ENCODE measurements around the gene TRIOBP. TPM values are rescaled to one million over a fixed set of nuclear protein-coding genes. Genes with fewer than 3 reads are reported as not detected.
"Not testable (repeated sequence)": the region's sequence is repeated elsewhere in the genome, so short reads cannot be mapped to it uniquely, and the experiment has no call there.

The TRIOBP gene
- total and polyA plus RNA-seq, 12 donors, result 34.7 to 115 (median 82.4) TPM

DNA sequence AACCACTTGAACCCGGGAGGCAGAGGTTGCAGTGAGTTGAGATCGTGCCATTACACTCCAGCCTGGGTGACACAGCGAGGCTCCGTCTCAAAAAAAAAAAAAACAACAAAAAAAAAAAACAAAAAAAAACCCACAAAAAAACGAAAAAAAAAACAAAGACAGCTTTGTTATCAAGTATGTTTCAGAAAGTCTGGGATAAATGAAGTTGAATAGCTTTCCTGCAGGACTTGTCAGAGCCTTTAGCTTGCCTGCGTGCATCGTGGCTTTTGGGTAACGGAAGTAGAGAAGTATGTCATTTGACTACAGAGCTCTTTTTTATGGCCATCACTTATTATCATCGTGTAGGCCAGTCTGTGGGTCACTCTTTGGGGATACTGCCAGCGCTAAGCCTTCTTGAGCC is 14.6 kb downstream of the TRIOBP start:
- 88% methylated on average over 10 of the region's 10 CpGs for WGBS, 2 donors
- Histone ChIP-seq H3K27ac (no peak overlapping the region), H3K4me3 (no peak overlapping the region), H3K36me3 (no peaks in the 10 kb centered on the region), H3K9me3 (no peaks in the 10 kb centered on the region), H3K27me3 (no peaks in the 10 kb centered on the region), H3K4me1 (peaks cover 0 to 12% (median 9%) of the 10 kb centered on the region in 9 donors)
- no peak for ATAC-seq
- TF ChIP-seq, protein P1, sequence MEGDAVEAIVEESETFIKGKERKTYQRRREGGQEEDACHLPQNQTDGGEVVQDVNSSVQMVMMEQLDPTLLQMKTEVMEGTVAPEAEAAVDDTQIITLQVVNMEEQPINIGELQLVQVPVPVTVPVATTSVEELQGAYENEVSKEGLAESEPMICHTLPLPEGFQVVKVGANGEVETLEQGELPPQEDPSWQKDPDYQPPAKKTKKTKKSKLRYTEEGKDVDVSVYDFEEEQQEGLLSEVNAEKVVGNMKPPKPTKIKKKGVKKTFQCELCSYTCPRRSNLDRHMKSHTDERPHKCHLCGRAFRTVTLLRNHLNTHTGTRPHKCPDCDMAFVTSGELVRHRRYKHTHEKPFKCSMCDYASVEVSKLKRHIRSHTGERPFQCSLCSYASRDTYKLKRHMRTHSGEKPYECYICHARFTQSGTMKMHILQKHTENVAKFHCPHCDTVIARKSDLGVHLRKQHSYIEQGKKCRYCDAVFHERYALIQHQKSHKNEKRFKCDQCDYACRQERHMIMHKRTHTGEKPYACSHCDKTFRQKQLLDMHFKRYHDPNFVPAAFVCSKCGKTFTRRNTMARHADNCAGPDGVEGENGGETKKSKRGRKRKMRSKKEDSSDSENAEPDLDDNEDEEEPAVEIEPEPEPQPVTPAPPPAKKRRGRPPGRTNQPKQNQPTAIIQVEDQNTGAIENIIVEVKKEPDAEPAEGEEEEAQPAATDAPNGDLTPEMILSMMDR (IDR thresholded peaks at IDR 0.05), result no peak
- intact Hi-C loops (cut with DNase I), result no loop called here
- no peak for DNase-seq

DNA sequence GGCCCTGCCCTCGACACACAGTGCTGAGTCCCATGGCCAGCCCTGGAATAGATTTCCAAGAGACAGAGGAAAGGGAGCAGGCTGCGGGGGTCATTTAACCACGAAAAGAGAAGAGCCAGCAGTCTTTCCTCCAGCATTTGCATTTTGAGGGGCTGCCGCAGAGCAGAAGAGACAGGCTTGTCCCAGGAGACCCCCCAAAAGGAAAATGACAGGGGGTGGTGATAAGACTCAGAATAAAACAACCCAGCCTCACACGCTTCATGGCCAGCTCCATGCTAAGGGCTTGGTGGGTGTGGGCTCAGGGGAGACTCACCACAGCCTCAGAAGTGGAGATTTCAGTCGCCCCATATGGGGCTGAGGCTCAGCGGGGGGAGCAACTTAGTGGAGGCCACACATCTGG is 16.9 kb downstream of the TRIOBP start:
- 89 to 92% methylated on average over 7 of the region's 7 CpGs for WGBS, 2 donors
- DNase-seq (no peak), ATAC-seq (no peak)
- Histone ChIP-seq H3K9me3 (no peaks in the 10 kb centered on the region), H3K36me3 (no peaks in the 10 kb centered on the region), H3K27ac (no peak overlapping the region), H3K4me3 (no peak overlapping the region), H3K27me3 (no peaks in the 10 kb centered on the region), H3K4me1 (peaks cover 0 to 5% (median 3%) of the 10 kb centered on the region in 9 donors)
- intact Hi-C loops (cut with DNase I), result no loop called here
- TF ChIP-seq, protein P1 (IDR thresholded peaks at IDR 0.05), result no peak

DNA sequence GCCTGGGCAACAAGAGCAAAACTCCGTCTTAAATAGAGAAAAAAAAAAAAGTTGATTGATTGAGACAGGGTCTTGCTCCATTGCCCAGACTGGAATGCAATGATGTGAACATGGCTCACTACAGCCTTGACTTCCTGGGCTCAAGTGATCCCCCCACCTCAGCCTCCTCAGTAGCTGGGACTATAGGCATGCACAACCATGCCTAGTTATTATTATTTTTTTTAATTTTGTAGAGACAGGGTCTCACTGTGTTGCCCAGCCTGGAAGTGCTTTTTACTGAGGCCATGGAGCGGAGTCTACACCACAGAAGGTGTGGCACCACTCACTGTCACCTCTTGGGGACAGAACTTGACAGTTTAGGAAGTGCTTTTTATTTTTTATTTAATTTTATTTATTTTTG is 17.8 kb downstream of the TRIOBP start:
- Histone ChIP-seq H3K27ac (no peak overlapping the region), H3K4me1 (no peaks in the 10 kb centered on the region), H3K36me3 (no peaks in the 10 kb centered on the region), H3K4me3 (no peak overlapping the region), H3K9me3 (no peaks in the 10 kb centered on the region), H3K27me3 (no peaks in the 10 kb centered on the region)
- DNase-seq (no peak), ATAC-seq (no peak)
- TF ChIP-seq, protein P1 (IDR thresholded peaks at IDR 0.05), result no peak
- 92 to 97% methylated on average over 2 of the region's 2 CpGs for WGBS, 2 donors
- intact Hi-C loops (cut with DNase I), result no loop called here

DNA sequence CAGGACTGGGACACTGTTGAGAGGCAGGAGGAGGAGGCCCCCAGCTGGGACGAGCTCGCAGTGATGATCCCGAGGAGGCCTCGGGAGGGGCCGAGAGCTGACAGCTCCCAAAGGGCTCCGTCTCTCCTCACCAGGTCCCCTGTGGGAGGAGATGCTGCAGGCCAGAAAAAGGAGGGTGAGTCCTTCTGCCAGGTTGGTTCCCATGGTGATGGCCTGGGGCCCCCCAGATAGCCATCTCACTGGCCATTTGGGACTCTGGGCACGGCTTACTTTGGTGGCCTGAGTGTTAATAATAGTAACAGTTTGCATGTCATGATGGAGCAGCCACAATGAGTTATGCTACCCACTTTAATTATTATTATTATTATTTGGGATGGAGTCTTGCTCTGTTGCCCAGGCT is 18.9 kb downstream of the TRIOBP start:
- Histone ChIP-seq H3K9me3 (no peaks in the 10 kb centered on the region), H3K4me1 (no peaks in the 10 kb centered on the region), H3K27ac (no peak overlapping the region), H3K4me3 (no peak overlapping the region), H3K36me3 (no peaks in the 10 kb centered on the region), H3K27me3 (no peaks in the 10 kb centered on the region)
- ATAC-seq (no peak), DNase-seq (no peak)
- intact Hi-C loops (cut with DNase I), result no loop called here
- 77 to 80% methylated on average over 7 of the region's 7 CpGs for WGBS, 2 donors
- TF ChIP-seq, protein P1 (IDR thresholded peaks at IDR 0.05), result no peak

DNA sequence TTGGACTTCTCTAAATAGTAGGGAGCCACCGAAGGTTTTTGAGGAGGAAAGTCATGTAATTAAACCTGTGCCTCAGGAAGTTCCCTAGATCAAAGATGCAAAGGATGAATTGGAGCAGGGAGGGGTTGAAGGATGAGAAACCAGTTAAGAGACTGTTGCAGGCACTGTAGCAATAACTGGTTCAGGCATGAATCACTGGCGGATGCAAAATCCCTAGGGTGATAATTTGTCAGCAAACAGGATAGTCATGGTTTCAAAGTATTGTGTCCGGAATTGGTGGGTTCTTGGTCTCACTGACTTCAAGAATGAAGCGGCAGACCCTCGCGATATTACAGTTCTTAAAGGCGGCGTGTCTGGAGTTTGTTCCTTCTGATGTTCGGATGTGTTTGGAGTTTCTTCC is 19.9 kb downstream of the TRIOBP start:
- DNase-seq (no peak), ATAC-seq (no peak)
- TF ChIP-seq, protein P1 (IDR thresholded peaks at IDR 0.05), result no peak
- Histone ChIP-seq H3K27me3 (no peaks in the 10 kb centered on the region), H3K9me3 (no peaks in the 10 kb centered on the region), H3K36me3 (no peaks in the 10 kb centered on the region), H3K4me1 (no peaks in the 10 kb centered on the region), H3K4me3 (no peak overlapping the region), H3K27ac (no peak overlapping the region)
- intact Hi-C loops (cut with DNase I), result no loop called here
- WGBS, 2 donors, result 93% methylated on average over 9 of the region's 9 CpGs

DNA sequence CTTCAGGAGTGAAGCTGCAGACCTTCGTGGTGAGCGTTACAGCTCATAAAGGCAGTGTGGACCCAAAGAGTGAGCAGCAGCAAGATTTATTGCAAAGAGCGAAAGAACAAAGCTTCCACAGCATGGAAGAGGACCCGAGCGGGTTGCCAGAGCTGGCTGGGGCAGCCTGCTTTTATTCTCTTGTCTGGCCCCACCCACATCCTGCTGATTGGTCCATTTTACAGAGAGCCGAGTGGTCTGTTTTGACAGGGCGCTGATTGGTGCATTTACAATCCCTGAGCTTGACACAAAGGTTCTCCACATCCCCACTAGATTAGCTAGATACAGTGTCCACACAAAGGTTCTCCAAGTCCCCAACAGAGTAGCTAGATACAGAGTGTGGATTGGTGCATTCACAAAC is 20.4 kb downstream of the TRIOBP start:
- 94 to 97% methylated on average over 7 of the region's 7 CpGs for WGBS, 2 donors
- H3K36me3 ChIP-seq; DNase-seq; H3K27me3 ChIP-seq; H3K9me3 ChIP-seq; intact Hi-C loops (cut with DNase I); H3K4me1 ChIP-seq; H3K4me3 ChIP-seq; H3K27ac ChIP-seq; ATAC-seq: not testable (repeated sequence)

DNA sequence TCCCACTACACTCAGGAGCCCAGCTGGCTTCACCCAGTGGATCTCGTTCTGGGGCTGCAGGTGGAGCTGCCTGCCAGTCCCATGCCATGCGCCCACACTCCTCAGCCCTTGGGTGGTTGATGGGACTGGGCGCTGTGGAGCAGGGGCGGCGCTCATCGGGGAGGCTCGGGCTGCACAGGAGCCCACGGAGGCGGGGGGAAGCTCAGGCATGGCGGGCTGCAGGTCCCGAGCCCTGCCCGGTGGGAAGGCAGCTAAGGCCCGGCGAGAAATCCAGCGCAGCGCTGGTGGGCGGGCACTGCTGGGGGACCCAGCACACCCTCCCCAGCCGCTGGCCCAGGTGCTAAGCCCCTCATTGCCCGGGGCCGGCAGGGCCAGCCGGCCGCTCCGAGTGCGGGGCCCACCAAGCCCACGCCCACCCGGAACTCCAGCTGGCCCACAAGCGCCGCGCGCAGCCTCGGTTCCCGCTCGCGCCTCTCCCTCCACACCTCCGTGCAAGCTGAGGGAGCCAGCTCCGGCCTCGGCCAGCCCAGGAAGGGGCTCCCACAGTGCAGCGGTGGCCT is 21.0 kb downstream of the TRIOBP start:
- WGBS, 2 donors, result 95 to 97% methylated on average over 38 of the region's 38 CpGs
- H3K27ac ChIP-seq; DNase-seq; intact Hi-C loops (cut with DNase I); H3K4me3 ChIP-seq; ATAC-seq; H3K9me3 ChIP-seq; H3K4me1 ChIP-seq; H3K27me3 ChIP-seq; H3K36me3 ChIP-seq: not testable (repeated sequence)
